Thoracic aorta (tissue), 2 donors: ENCODE results near the gene ABLIM3. TPM values are rescaled to one million over a fixed set of nuclear protein-coding genes. Genes with fewer than 3 reads are reported as not detected.

Source experiments
- ATAC-seq: fragments of 150-250 bp; one replicate; pipeline ENCODE4 v1.8.0; 2017; ENCODE audit warnings: low read depth; ENCODE audit not compliant: insufficient number of reproducible peaks, low FRiP score
- DNase-seq: peaks from one replicate; pipeline ENCODE4 v3.0.0-alpha.2; 2020; ENCODE audit warnings: low spot score
- H3K27ac ChIP-seq, 2 donors: fragments of 200-600 bp; sonication (generic); 1 replicate in 1 of 2; 2 replicates in 1 of 2; pipeline ENCODE4 v1.5.1; 2016; ENCODE audit warnings: mild to moderate bottlenecking in 2 of 2, moderate library complexity in 2 of 2
- H3K27me3 ChIP-seq: fragments of 200-600 bp; sonication (generic); replicated peaks from 2 replicates; pipeline ENCODE4 v1.6.0; 2016; ENCODE audit warnings: mild to moderate bottlenecking; ENCODE audit not compliant: insufficient read depth
- H3K36me3 ChIP-seq: fragments of 200-600 bp; sonication (generic); one replicate; pipeline ENCODE4 v1.5.1; 2016
- H3K4me1 ChIP-seq, 2 donors: fragments of 200-600 bp; sonication (generic); 1 replicate in 1 of 2; 2 replicates in 1 of 2; pipeline versions ENCODE4 v1.5.1 to v1.6.0; 2016; ENCODE audit warnings: low read depth in 2 of 2, mild to moderate bottlenecking in 1 of 2; ENCODE audit not compliant: control insufficient read depth in 1 of 2
- H3K4me3 ChIP-seq: fragments of 200-600 bp; sonication (generic); 2 replicates; pipeline ENCODE4 v1.5.1; 2016; ENCODE audit warnings: mild to moderate bottlenecking
- H3K9me3 ChIP-seq: fragments of 200-600 bp; sonication (generic); 2 replicates; pipeline ENCODE4 v1.5.1; 2016
- CTCF ChIP-seq: fragments of 200-600 bp; sonication (generic); IDR thresholded peaks from one replicate; pipeline ENCODE4 v1.5.1; 2019; ENCODE audit warnings: antibody characterized with exemption
- total RNA-seq, 2 donors: library from RNA; depleted of rRNA; stranded (reverse); fragments of >200 nt; gene quantifications; one replicate each; pipeline versions ENCODE4 v1.1.0 to v1.2.3, GENCODE V29; 2016

The ABLIM3 gene
- total RNA-seq, 2 donors from 2014 or later: 23.0 to 41.2 TPM

GRCh38 chr5:149264439-149265067, 123.3 kb downstream of the ABLIM3 start:
- no peaks in the 10 kb centered on the region for H3K4me1 ChIP-seq
- peaks cover 6% of the 10 kb centered on the region for H3K9me3 ChIP-seq
- H3K27me3 ChIP-seq: no peaks in the 10 kb centered on the region
- no peak for ATAC-seq
- no peaks in the 10 kb centered on the region for H3K36me3 ChIP-seq
- no peak for DNase-seq
- no peak overlapping the region for H3K27ac ChIP-seq
- no peak overlapping the region for H3K4me3 ChIP-seq
- TF ChIP-seq CTCF: no peak

GRCh38 chr5:149265068-149265465, 123.8 kb downstream of the ABLIM3 start:
- Histone ChIP-seq H3K27me3 (no peaks in the 10 kb centered on the region), H3K4me3 (no peak overlapping the region), H3K9me3 (peaks cover 6% of the 10 kb centered on the region), H3K4me1 (no peaks in the 10 kb centered on the region), H3K27ac (no peak overlapping the region), H3K36me3 (no peaks in the 10 kb centered on the region)
- DNase-seq (no peak), ATAC-seq (no peak)
- TF ChIP-seq CTCF: no peak

GRCh38 chr5:149265597-149265996, 124.3 kb downstream of the ABLIM3 start:
- Histone ChIP-seq H3K4me3 (no peak overlapping the region), H3K36me3 (no peaks in the 10 kb centered on the region), H3K27ac (no peak overlapping the region), H3K27me3 (no peaks in the 10 kb centered on the region), H3K9me3 (peaks cover 6% of the 10 kb centered on the region), H3K4me1 (no peaks in the 10 kb centered on the region)
- DNase-seq (no peak), ATAC-seq (no peak)
- TF ChIP-seq CTCF: no peak

- no peaks in the 10 kb centered on the region for H3K27me3 ChIP-seq
- no peak for DNase-seq
- no peak for ATAC-seq
- H3K27ac ChIP-seq: no peak overlapping the region
- H3K36me3 ChIP-seq: no peaks in the 10 kb centered on the region
- H3K4me3 ChIP-seq: no peak overlapping the region
- peaks cover 6% of the 10 kb centered on the region for H3K9me3 ChIP-seq
- H3K4me1 ChIP-seq: peaks cover 3 to 8% of the 10 kb centered on the region in 2 donors
- TF ChIP-seq CTCF: no peak
Measured at GRCh38 chr5:149267241-149267973, 126.1 kb downstream of the ABLIM3 start.

GRCh38 chr5:149268928-149269557, 127.8 kb downstream of the ABLIM3 start:
- Histone ChIP-seq H3K27me3 (no peaks in the 10 kb centered on the region), H3K27ac (no peak overlapping the region), H3K9me3 (peaks cover 6% of the 10 kb centered on the region), H3K36me3 (no peaks in the 10 kb centered on the region), H3K4me3 (no peak overlapping the region), H3K4me1 (peaks cover 3 to 16% of the 10 kb centered on the region in 2 donors)
- ATAC-seq (no peak), DNase-seq (no peak)
- peak; percentile 70 for TF ChIP-seq CTCF
